Fibroblast of skin of right quadriceps (primary cell): ENCODE results near the gene TSPAN33.
"Not testable (repeated sequence)": the region's sequence is repeated elsewhere in the genome, so short reads cannot be mapped to it uniquely, and the experiment has no call there.

Source experiments
- DNase-seq: peaks from one replicate; pipeline ENCODE4 v3.0.0-alpha.2; 2013

TSPAN33 gene

DNA sequence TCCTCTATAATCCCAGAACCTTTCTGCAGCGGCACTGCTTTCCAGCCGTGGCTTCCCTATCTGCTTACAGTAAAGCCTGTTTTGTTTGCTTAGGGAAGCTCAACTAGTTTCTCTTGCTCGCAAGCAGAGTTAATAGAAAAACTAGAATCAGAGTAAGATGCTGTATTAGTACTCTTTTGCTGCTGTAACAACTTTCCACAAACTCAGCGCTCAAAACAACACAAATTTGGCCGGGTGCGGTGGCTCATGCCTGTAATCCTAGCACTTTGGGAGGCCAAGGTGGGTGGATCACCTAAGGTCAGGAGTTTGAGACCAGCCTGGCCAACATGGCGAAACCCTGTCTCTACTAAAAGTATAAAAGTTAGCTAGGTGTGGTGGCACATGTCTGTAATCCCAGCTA is 29.4 kb downstream of the TSPAN33 start:
- not testable (repeated sequence) for DNase-seq

DNA sequence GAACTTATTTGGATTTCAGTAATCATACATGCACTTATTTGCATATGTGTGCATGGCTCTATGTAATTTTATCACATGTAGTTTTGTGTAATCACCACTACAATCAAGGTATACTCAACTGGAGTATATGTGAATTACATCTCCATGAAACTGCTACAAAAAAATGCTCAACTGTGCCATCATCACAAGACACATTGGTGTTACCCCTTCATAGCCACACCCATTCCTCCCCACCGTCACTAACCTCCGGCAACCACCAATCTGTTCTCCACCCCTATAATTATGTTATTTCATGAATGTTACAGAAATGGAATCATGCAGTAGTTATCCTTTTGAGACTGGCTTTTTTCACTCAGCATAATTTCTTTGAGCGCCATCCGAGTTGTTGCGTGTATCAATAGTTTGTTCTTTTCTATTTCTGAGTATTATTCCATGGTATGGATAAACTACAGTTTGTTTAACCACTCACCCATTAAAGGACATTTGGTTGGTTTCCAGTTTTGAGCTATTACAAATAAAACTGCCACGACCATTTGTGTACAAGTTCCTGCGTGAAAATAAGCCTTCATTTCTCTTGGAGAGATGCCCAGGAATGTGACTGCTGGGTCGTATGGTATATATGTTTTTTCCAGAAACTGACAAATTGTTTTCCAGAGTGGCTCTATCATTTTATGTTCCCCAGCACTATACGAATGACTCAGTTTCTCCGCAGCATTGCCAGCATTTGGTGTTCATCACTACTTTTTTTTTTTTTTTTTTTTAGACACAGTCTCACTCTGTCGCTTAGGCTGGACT is 32.6 kb downstream of the TSPAN33 start:
- no peak for DNase-seq

DNA sequence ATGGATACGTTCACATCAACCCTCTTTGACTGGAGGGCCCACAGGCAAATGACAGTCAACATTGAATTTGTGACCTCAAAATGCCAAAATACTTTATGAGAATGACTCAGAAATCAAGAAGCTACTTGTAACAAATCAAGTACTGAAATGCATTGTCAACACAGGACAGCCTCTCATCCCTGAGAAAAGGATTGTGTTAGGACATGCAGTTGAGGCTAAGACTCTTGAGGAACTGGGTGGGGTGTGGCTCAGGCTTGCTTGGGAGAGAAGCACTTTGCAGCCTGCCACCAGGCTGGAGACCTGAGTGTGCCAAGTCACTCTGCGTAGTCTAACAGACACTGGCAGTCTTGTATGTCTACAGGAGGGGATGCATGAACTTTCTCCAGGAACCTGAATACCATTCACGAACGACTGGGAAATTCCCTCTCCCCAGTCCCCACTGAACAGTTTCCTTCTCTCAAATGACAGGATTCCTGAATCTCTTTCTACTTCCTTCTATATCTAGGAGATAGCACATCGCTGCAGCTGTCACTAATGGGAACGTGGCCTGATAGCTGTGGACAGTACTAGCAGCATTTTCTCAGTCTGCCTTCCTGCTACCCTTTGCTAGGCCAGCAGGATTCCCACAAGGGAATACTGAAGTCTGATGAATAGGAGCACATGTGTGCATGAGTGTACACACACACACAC is 40.6 kb downstream of the TSPAN33 start:
- DNase-seq = no peak

- DNase-seq = no peak
Observed at GRCh38 chr7:129186749-129187260, 42.3 kb downstream of the TSPAN33 start.

- no peak for DNase-seq
Observed at GRCh38 chr7:129187681-129188371, 43.3 kb downstream of the TSPAN33 start.

GRCh38 chr7:129188372-129188891 is 43.9 kb downstream of the TSPAN33 start, which contains the start of gene SMO:
SMO (plus strand) TSS chr7:129188633; CDS start chr7:129189152, 519 bp downstream.
- DNase-seq = peak; percentile 74

DNA sequence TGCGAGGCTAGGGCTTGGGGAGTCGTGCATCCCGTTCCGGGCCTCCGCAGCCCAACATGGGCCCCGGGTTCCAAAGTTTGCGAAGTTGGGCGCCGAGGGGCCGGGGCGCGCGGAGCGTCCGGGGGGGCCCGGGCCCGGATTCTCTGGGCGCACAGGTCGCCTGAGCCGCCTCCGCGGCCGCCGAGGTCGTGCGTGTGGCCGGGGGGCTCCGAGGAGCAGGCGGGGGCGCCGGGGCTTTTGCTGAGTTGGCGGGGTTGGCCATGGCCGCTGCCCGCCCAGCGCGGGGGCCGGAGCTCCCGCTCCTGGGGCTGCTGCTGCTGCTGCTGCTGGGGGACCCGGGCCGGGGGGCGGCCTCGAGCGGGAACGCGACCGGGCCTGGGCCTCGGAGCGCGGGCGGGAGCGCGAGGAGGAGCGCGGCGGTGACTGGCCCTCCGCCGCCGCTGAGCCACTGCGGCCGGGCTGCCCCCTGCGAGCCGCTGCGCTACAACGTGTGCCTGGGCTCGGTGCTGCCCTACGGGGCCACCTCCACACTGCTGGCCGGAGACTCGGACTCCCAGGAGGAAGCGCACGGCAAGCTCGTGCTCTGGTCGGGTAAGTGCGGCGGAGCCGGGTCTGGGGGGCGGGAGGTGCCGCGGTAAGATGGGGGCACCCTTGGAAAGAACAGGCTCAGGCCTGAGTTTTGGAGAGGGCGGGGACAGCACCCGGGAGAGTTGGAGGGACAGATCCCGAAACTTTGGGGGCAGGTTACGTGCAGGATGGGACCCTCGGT is 44.6 kb downstream of the TSPAN33 start:
- DNase-seq = no peak

GRCh38 chr7:129189661-129190310 is 45.3 kb downstream of the TSPAN33 start:
- no peak for DNase-seq

- no peak for DNase-seq
Observed at GRCh38 chr7:129191272-129191671, 46.8 kb downstream of the TSPAN33 start.

GRCh38 chr7:129193892-129194291 is 49.4 kb downstream of the TSPAN33 start:
- DNase-seq = no peak

GRCh38 chr7:129197771-129198170 is 53.3 kb downstream of the TSPAN33 start:
- DNase-seq = no peak

GRCh38 chr7:129199406-129199805 is 54.9 kb downstream of the TSPAN33 start:
- no peak for DNase-seq

- DNase-seq = no peak
Observed at GRCh38 chr7:129202058-129202777, 57.7 kb downstream of the TSPAN33 start.

- DNase-seq = no peak
Observed at GRCh38 chr7:129203050-129203741, 58.7 kb downstream of the TSPAN33 start.

GRCh38 chr7:129205126-129205818 is 60.8 kb downstream of the TSPAN33 start:
- DNase-seq = no peak

DNA sequence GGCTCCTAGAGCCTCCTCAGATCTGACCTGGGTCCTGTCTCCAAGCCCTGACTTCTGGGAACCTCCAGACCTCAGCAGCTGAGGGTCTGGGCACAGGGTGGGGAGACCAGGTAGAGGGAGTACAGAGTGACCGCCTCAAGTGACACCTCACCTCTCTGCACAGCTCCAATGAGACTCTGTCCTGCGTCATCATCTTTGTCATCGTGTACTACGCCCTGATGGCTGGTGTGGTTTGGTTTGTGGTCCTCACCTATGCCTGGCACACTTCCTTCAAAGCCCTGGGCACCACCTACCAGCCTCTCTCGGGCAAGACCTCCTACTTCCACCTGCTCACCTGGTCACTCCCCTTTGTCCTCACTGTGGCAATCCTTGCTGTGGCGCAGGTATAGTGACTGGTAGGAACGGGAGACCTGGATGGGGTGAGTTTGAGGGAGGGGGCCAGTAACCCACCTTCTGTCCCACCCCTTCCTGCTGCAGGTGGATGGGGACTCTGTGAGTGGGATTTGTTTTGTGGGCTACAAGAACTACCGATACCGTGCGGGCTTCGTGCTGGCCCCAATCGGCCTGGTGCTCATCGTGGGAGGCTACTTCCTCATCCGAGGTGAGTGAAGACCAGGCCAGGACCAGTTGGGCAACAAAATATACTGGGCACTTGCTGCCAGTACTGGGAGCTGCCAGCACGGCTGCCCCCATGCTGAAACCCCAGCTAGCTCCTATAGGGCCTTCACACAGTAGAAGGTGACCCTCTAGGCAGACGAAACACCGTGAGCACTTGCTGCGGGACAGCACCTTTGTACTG is 61.7 kb downstream of the TSPAN33 start:
- DNase-seq = no peak

GRCh38 chr7:129208667-129209066 is 64.2 kb downstream of the TSPAN33 start:
- no peak for DNase-seq

DNA sequence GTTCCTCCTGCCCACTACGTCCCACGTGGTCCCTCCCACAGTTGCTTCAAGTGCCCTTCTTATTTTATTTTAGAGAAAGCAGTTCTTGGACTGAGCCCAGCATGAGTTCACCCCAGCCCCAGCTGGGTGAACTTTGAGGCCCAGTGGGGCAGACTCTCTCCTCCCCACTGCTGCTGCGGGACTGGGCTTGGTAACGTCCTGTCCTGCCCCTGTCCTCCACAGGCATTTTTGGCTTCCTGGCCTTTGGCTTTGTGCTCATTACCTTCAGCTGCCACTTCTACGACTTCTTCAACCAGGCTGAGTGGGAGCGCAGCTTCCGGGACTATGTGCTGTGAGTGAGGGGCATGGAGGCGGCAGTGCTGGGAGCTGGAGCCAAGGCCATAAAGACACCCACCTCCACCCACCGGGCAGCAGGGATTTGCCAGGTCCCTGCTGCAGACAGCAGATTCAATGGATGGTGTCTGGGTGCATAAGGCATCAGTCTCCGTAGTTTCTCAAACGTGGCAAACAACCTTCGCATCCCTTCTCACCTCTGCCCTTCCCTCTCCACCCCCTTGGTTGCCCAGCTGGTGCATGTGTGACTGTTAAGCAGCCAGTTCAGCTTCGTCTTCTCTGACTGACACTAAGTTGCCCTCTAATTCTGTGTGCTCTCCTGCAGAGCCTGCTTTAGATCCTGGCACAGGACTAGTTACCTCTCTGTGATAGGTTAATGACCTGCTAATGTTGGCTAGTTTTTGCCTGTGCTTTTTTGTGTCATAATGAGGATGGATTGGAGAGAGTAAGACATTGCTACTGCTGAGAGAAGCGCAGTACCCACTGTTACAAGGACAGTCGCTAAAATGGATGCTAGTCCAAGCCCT is 64.8 kb downstream of the TSPAN33 start:
- DNase-seq = no peak
